ENCODE measurements around the gene PEBP1. TPM values are rescaled to one million over a fixed set of nuclear protein-coding genes. Genes with fewer than 3 reads are reported as not detected.

Gene PEBP1
- total RNA-seq, 1 donor: 156 TPM

- no peak overlapping the region for H3K4me3 ChIP-seq (ENCODE audit: low read depth, low read length)
- TF ChIP-seq, protein P1, sequence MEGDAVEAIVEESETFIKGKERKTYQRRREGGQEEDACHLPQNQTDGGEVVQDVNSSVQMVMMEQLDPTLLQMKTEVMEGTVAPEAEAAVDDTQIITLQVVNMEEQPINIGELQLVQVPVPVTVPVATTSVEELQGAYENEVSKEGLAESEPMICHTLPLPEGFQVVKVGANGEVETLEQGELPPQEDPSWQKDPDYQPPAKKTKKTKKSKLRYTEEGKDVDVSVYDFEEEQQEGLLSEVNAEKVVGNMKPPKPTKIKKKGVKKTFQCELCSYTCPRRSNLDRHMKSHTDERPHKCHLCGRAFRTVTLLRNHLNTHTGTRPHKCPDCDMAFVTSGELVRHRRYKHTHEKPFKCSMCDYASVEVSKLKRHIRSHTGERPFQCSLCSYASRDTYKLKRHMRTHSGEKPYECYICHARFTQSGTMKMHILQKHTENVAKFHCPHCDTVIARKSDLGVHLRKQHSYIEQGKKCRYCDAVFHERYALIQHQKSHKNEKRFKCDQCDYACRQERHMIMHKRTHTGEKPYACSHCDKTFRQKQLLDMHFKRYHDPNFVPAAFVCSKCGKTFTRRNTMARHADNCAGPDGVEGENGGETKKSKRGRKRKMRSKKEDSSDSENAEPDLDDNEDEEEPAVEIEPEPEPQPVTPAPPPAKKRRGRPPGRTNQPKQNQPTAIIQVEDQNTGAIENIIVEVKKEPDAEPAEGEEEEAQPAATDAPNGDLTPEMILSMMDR (IDR thresholded peaks at IDR 0.05; ENCODE audit: insufficient read depth, low read depth, low read length): no peak
- DNase-seq (ENCODE audit: low read depth): no peak
Measured at GRCh38 chr12:118145113-118145797, 9.3 kb downstream of the PEBP1 start.

DNA sequence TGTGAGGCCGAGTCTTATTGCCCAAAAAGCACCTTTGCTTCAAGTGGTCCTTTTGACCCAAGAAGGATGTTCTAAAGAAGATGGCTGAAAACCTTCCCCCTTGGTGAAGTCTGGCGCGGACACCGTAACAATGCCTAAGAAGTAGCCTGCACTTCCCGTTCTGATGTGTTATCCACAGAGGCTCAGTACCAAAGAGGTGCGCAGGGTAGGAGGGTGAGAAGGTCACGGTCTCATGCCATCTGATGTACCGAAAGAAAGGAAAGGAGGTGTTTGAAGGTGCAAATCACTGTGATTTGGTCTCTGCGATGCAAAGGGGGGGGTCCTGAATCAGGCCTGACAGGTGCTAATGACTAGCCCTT lies 9.9 kb downstream of the PEBP1 start:
- H3K4me3 ChIP-seq (ENCODE audit: low read depth, low read length): no peak overlapping the region
- TF ChIP-seq, protein P1 (IDR thresholded peaks at IDR 0.05; ENCODE audit: insufficient read depth, low read depth, low read length): no peak
- no peak for DNase-seq (ENCODE audit: low read depth)

DNA sequence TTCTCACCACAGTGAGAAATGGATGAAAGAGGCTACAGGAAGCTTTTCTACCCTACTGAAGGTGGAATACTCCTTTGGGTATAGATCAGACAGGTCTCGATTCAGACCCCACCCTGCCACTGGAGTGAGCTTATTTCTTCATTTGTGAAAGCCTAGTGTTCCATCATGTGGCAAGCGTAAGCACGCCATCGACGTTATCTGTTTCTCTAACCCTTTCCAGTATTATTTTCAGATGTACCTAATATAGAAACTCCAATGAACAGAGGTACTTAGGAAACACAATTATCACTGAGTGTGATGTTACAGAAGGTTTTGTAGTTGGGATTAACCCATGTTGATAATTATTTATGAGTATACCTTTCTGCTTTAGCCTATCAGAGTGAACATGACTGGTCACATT lies 12.4 kb downstream of the PEBP1 start:
- H3K4me3 ChIP-seq (ENCODE audit: low read depth, low read length): no peak overlapping the region
- no peak for DNase-seq (ENCODE audit: low read depth)
- TF ChIP-seq, protein P1 (IDR thresholded peaks at IDR 0.05; ENCODE audit: insufficient read depth, low read depth, low read length): no peak

- H3K4me3 ChIP-seq (ENCODE audit: low read depth, low read length): no peak overlapping the region
- TF ChIP-seq, protein P1 (IDR thresholded peaks at IDR 0.05; ENCODE audit: insufficient read depth, low read depth, low read length): no peak
- no peak for DNase-seq (ENCODE audit: low read depth)
Measured at GRCh38 chr12:118150625-118151024, 14.7 kb downstream of the PEBP1 start.

- H3K4me3 ChIP-seq (ENCODE audit: low read depth, low read length): no peak overlapping the region
- TF ChIP-seq, protein P1 (IDR thresholded peaks at IDR 0.05; ENCODE audit: insufficient read depth, low read depth, low read length): no peak
- no peak for DNase-seq (ENCODE audit: low read depth)
Measured at GRCh38 chr12:118151755-118152154, 15.8 kb downstream of the PEBP1 start.

DNA sequence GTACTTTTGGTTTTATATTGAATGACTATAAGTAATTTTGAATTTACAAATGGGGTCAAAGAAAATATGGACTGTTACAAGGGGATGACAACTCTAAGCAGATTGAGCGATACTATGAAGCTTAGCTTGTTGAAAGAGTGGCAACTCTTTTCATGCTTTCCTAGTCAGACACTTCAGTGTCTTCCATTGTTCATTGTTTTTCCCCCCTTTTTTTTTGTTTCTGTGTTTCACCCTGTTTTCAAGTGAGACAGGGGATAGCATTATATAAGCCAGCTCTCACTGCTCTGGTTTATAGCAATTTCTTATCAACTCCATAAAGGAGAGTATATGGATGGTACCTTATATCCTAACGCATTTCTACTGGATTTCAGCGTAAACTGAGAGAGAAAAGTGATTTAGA lies 24.6 kb downstream of the PEBP1 start:
- H3K4me3 ChIP-seq (ENCODE audit: low read depth, low read length): no peak overlapping the region
- TF ChIP-seq, protein P1 (IDR thresholded peaks at IDR 0.05; ENCODE audit: insufficient read depth, low read depth, low read length): no peak
- no peak for DNase-seq (ENCODE audit: low read depth)

All from fibroblast of villous mesenchyme (primary cell).